K562 (cell line): Measurements from ENCODE around the gene ARHGEF12.

ENCODE experiments used
- KLF16 ChIP-seq: IDR thresholded peaks from 2 replicates; pipeline ENCODE4 v1.6.1; 2016; ENCODE audit warnings: antibody characterized with exemption
- SIN3A ChIP-seq, 2 experiments: fragments of 150-350 bp in 1 of 2; IDR thresholded peaks; 2 replicates each; pipeline ENCODE4 v1.6.1; 2011 to 2016; ENCODE audit warnings: borderline replicate concordance in 2 of 2, low read depth in 2 of 2, low read length in 2 of 2, mild to moderate bottlenecking in 2 of 2, moderate library complexity in 2 of 2; ENCODE audit not compliant: control insufficient read depth in 1 of 2
- ZNF274 ChIP-seq: IDR thresholded peaks from 2 replicates; pipeline ENCODE4 v1.6.1; 2011; ENCODE audit warnings: low read depth, mild to moderate bottlenecking, low read length, moderate library complexity, borderline replicate concordance

GRCh38 chr11:120532082-120532831, 196.0 kb downstream of the ARHGEF12 start:
- TF ChIP-seq ZNF274: no peak
- TF ChIP-seq SIN3A (IDR thresholded peaks at IDR 0.05; ENCODE audit: borderline replicate concordance in 2 of 2, control insufficient read depth in 1 of 2, low read depth in 2 of 2, low read length in 2 of 2): no peak
- no peak for TF ChIP-seq KLF16
